Bronchial epithelial cell (primary cell): ENCODE data around the gene CMTM8. TPM values are rescaled to one million over a fixed set of nuclear protein-coding genes. Genes with fewer than 3 reads are reported as not detected.
A peak's percentile ranks its signal among the peaks of the same experiment; 100 is the strongest.

Experiments used
- DNase-seq: peaks from one replicate; pipeline ENCODE4 v3.0.0-alpha.2; 2010; ENCODE audit warnings: low read depth
- FAIRE-seq: peaks from 2 replicates; lab custom pipeline; 2011; peaks lifted over from hg19 to GRCh38; lab: Jason Lieb, UNC
- H3K27me3 ChIP-seq: 2 replicates; pipeline ENCODE4 v1.5.1; 2011; ENCODE audit warnings: low read length; ENCODE audit not compliant: control insufficient read depth, insufficient read depth
- H3K36me3 ChIP-seq: 2 replicates; pipeline ENCODE4 v1.5.1; 2011; ENCODE audit warnings: low read length; ENCODE audit not compliant: control insufficient read depth, insufficient read depth
- H3K4me3 ChIP-seq: 2 replicates; pipeline ENCODE4 v1.5.1; 2011; ENCODE audit warnings: mild to moderate bottlenecking, low read depth, low read length, control low read depth
- total RNA-seq: library from RNA; depleted of rRNA; stranded (reverse); fragments of >200 nt; gene quantifications from 2 replicates; pipeline ENCODE4 v1.2.1, GENCODE V29; 2014
- TF ChIP-seq, protein P1 (sequence below): IDR thresholded peaks from 2 replicates; pipeline ENCODE4 v1.5.1; 2011; ENCODE audit warnings: mild to moderate bottlenecking, moderate library complexity, low read length, control low read depth, inconsistent platforms; ENCODE audit not compliant: insufficient read depth, severe bottlenecking

The CMTM8 gene
- total RNA-seq, 1 donor from 2014 or later, result 0.79 TPM

DNA sequence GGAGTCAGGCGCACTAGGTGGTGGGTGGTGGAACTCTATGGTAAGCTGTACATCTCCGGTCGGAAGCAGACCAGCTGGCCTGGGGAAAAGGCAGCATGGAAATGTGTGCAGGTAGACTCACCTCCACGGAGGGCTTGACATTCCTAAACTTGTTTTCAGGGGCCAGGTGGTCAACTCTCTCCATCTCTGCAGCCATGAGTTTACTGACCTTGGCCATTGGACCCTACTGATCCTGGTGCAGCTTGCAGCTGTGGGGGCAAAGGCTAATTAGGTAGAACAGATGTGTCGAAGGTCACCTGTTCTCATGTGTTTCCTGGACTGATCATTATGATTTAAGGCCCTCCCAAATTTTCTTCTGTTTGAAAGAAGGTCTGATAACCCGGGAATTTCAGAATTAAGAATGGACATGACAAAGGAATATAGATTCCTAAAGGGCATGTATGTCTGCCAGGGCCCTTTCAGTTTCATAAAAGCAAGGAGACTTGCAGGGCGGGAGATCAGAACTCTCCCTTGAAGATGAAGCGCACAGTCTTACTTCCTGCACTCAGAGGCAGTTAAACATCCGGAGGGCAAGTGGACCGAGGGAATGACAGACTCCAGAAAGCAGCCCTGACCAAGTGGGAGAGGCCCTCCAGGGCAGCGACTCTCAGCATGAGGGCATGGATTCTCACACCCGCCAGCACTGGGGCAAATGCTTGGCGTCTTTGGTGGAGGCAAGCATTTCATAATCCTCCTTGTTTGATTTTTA is 97.1 kb downstream of the CMTM8 start:
- Histone ChIP-seq H3K4me3 (no peak overlapping the region), H3K36me3 (no peaks in the 10 kb centered on the region), H3K27me3 (no peaks in the 10 kb centered on the region)
- FAIRE-seq (peak; percentile 95), DNase-seq (no peak)
- TF ChIP-seq, protein P1, sequence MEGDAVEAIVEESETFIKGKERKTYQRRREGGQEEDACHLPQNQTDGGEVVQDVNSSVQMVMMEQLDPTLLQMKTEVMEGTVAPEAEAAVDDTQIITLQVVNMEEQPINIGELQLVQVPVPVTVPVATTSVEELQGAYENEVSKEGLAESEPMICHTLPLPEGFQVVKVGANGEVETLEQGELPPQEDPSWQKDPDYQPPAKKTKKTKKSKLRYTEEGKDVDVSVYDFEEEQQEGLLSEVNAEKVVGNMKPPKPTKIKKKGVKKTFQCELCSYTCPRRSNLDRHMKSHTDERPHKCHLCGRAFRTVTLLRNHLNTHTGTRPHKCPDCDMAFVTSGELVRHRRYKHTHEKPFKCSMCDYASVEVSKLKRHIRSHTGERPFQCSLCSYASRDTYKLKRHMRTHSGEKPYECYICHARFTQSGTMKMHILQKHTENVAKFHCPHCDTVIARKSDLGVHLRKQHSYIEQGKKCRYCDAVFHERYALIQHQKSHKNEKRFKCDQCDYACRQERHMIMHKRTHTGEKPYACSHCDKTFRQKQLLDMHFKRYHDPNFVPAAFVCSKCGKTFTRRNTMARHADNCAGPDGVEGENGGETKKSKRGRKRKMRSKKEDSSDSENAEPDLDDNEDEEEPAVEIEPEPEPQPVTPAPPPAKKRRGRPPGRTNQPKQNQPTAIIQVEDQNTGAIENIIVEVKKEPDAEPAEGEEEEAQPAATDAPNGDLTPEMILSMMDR, result no peak

DNA sequence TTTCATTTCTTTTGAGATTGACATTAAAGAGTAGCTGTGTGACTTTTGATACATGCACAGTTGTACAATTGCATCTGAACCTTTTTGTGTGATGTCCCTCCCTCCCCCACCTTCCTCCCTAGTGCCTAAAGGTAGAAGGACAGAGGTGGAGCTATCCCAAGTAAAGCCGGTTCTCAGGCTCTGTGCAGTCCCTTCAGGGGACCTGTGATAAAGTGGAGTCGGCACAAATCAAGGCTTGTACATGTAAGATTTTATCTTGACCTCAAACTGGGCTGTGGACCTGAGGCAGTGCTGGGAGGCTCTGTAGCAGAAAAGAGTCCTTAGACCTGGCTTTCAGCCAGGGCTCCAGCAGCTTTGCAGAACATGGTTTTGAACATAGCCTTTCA is 97.6 kb downstream of the CMTM8 start:
- no peak overlapping the region for H3K4me3 ChIP-seq
- H3K36me3 ChIP-seq, result no peaks in the 10 kb centered on the region
- FAIRE-seq, result no peak
- no peak for DNase-seq
- TF ChIP-seq, protein P1, result no peak
- H3K27me3 ChIP-seq, result no peaks in the 10 kb centered on the region

DNA sequence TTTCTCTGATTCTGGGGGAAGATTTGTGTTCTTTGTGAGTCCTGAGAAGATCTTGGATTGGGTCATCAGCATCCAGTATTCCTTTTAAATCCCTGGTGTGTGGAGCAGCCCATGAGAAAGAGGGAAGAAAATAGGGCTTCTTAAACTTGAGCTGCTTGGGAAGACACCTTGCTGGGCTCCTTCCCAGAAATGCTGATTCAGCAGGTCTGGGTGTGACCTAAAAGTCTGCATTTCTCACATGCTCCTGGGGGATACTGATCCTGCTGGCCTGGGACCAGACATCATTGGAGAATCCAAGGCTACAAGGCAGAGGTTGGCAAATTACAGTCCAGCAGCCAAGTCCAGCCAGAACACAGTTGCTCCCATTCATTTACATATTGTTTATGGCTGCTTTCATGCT is 99.0 kb downstream of the CMTM8 start:
- Histone ChIP-seq H3K27me3 (no peaks in the 10 kb centered on the region), H3K36me3 (no peaks in the 10 kb centered on the region), H3K4me3 (no peak overlapping the region)
- TF ChIP-seq, protein P1, result no peak
- no peak for DNase-seq
- no peak for FAIRE-seq

DNA sequence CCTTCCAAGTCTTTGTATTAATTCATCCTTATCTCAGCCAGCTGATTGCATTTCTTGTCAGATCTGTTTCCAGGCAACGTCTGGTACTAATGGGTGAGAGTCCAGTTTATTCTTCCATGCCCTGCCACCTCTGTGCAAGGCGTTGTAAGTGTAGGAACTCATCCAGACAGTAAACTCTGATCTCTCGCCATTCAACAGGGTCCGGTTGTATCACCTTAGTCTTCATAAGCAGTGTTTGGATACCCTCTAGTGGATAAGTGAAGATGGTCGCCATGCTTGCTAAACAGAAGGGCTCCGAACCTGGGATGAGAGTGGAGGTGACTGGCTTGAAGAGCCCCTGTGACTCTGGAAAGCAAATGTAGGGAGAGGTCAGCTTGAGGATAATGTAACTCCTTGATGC is 101.6 kb downstream of the CMTM8 start:
- TF ChIP-seq, protein P1, result peak; percentile 53
- H3K27me3 ChIP-seq, result no peaks in the 10 kb centered on the region
- no peak overlapping the region for H3K4me3 ChIP-seq
- FAIRE-seq (no peak), DNase-seq (peak; percentile 63)
- H3K36me3 ChIP-seq, result no peaks in the 10 kb centered on the region

DNA sequence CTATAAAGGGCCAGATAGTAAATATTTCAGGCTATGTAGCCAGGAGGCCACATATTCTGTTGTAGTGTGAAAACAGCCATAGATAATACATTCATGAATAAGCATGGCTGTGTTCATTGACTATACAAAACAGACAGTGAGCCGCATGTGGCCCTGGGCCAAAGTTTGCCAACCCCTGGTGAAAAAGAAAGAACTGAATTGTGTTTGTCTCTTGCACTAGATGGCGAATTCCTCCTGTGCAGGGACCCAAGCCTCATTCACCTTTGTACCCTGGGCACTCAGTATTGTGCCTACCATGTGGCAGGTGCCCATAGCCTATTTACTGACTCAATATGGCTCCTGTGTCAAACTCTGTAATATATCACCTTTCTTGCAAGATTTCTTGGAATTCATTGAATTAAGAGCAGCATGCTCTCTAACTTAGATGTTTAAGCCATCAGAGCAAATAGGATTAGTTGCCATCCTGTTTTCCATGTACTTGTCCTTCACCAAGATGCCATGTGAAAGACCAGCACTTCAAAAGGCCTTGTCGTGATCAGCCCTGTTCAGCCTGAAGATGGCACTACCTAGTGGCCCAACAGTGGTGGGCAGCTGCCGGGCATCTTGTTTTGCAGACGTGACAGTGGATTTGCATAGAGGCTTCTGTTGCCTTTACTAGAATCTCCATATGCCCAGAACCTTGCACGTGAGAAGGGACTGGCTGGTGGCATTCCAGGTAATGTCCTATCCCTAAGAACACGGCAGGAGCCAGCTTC is 102.3 kb downstream of the CMTM8 start:
- Histone ChIP-seq H3K27me3 (no peaks in the 10 kb centered on the region), H3K4me3 (no peak overlapping the region), H3K36me3 (no peaks in the 10 kb centered on the region)
- DNase-seq (no peak), FAIRE-seq (no peak)
- TF ChIP-seq, protein P1, result no peak
